ENCODE measurements around the gene ARHGEF12. TPM values are rescaled to one million over a fixed set of nuclear protein-coding genes. Genes with fewer than 3 reads are reported as not detected.

ARHGEF12 gene
- total and polyA plus RNA-seq, 10 of the 15 experiments (the other 5 are each of a cell fraction or from before 2014, with no cell fraction given): 2.7 to 40.8 (median 20.9) TPM

- TF ChIP-seq CUX1 (IDR thresholded peaks at IDR 0.05; ENCODE audit: insufficient replicate concordance, low read depth, low read length) (no peak), SMC3 (IDR thresholded peaks at IDR 0.05; ENCODE audit: borderline replicate concordance, low read length) (no peak), ZNF24 (IDR thresholded peaks at IDR 0.05) (no peak), IRF5 (IDR thresholded peaks at IDR 0.05; ENCODE audit: borderline replicate concordance) (no peak), CBFB (IDR thresholded peaks at IDR 0.05; ENCODE audit: low read depth) (no peak)
Measured at GRCh38 chr11:120413480-120413879, 77.3 kb downstream of the ARHGEF12 start (continued).

- FAIRE-seq: no peak
- ChIA-PET POLR2A (interaction anchor here (0.7 kb wide), 1 partner anchor 26 kb away, joined by 5 read pairs; no protein-coding TSS in a partner anchor), RAD21 (ENCODE audit: unreplicated experiment) (interaction anchor here (1.0 kb wide), 1 partner anchor 20 kb away, joined by 3 read pairs; no protein-coding TSS in a partner anchor)
Measured at GRCh38 chr11:120420572-120420971, 84.4 kb downstream of the ARHGEF12 start.

More at GRCh38 chr11:120420572-120420971, 84.4 kb downstream of the ARHGEF12 start:
- Histone ChIP-seq H3K4me2 (ENCODE audit: control insufficient read depth, insufficient read depth) (no peak overlapping the region), H3K9ac (ENCODE audit: control insufficient read depth, insufficient read depth, low read length) (no peak overlapping the region), H3K27me3 (replicated peaks in 1 of 2; ENCODE audit: control insufficient read depth in 2 of 2, insufficient read depth in 2 of 2, low read length in 1 of 2) (no peaks in the 10 kb centered on the region), H4K20me1 (ENCODE audit: control insufficient read depth, insufficient read depth) (no peaks in the 10 kb centered on the region), H3K4me1 (ENCODE audit: control insufficient read depth, insufficient read depth, low read length) (peaks cover 3% of the 10 kb centered on the region; the same call in 1 of the 2 replicates), H3K27ac (ENCODE audit: control insufficient read depth, insufficient read depth) (no peak overlapping the region), H3K9me3 (replicated peaks; ENCODE audit: control insufficient read depth, insufficient read depth, low read length) (no peaks in the 10 kb centered on the region), H3K79me2 (ENCODE audit: control insufficient read depth, insufficient read depth, low read length) (no peaks in the 10 kb centered on the region), H3K4me3 (no peak overlapping the region), H2AFZ (ENCODE audit: control insufficient read depth, low read depth, low read length) (no peak overlapping the region), H3K36me3 (ENCODE audit: control insufficient read depth in 2 of 2, insufficient read depth in 2 of 2, low read length in 1 of 2) (peaks cover 2 to 11% of the 10 kb centered on the region in 2 experiments; a peak in 3 of 4 replicates)
- in situ Hi-C loops (cut with MboI): no loop called here
- TF ChIP-seq SUPT20H (IDR thresholded peaks at IDR 0.05; ENCODE audit: borderline replicate concordance, control insufficient read depth, low read depth, low read length) (no peak), HSF1 (IDR thresholded peaks at IDR 0.05; ENCODE audit: low read depth, low read length) (no peak), BMI1 (IDR thresholded peaks at IDR 0.05; ENCODE audit: borderline replicate concordance) (no peak), TCF3 (IDR thresholded peaks at IDR 0.05; ENCODE audit: borderline replicate concordance, insufficient read depth, low read depth, low read length) (no peak), RAD51 (IDR thresholded peaks at IDR 0.05) (no peak), CREB1 (IDR thresholded peaks at IDR 0.05; ENCODE audit: low read depth) (no peak)
- SMC1A ChIA-PET (ENCODE audit: uncharacterized antibody, unreplicated experiment): interaction anchor here (1.0 to 1.2 kb wide), 2 partner anchors 11 to 84 kb away, joined by 3 read pairs; partner anchors contain the start of gene ARHGEF12
- CTCF ChIA-PET: interaction anchor here (1.0 to 2.0 kb wide), 4 partner anchors 10 to 223 kb away, joined by 3 to 7 read pairs (median 4); no protein-coding TSS in a partner anchor
- BruUV-seq (replicated peaks): no TSS peak
- WGBS (ENCODE audit: insufficient coverage, insufficient replicate concordance, low lambda C conversion rate, missing lambda C conversion rate): 96% methylated on average over 4 of the region's 4 CpGs
- intact Hi-C loops (cut with micrococcal nuclease; ENCODE audit: unreplicated experiment): no loop called here
- ATAC-seq (no peak), DNase-seq (ENCODE audit: low read depth, low spot score) (no peak)
